ENCODE data around the gene BORCS8.
A peak's percentile ranks its signal among the peaks of the same experiment; 100 is the strongest.

Gene BORCS8

GRCh38 chr19:19205416-19206410, 13.8 kb upstream of the BORCS8 start:
- Histone ChIP-seq H3K4me1 (ENCODE audit: insufficient read depth, poor library complexity, severe bottlenecking) (no peaks in the 10 kb centered on the region), H3K27ac (ENCODE audit: poor library complexity, severe bottlenecking) (no peak overlapping the region), H3K4me3 (ENCODE audit: severe bottlenecking) (no peak overlapping the region), H3K27me3 (ENCODE audit: insufficient read depth, poor library complexity, severe bottlenecking) (no peaks in the 10 kb centered on the region), H3K9me3 (ENCODE audit: severe bottlenecking) (no peaks in the 10 kb centered on the region), H3K36me3 (ENCODE audit: low read depth) (peaks cover 14% of the 10 kb centered on the region)
- DNase-seq (ENCODE audit: low spot score): no peak
- TF ChIP-seq, protein P1, sequence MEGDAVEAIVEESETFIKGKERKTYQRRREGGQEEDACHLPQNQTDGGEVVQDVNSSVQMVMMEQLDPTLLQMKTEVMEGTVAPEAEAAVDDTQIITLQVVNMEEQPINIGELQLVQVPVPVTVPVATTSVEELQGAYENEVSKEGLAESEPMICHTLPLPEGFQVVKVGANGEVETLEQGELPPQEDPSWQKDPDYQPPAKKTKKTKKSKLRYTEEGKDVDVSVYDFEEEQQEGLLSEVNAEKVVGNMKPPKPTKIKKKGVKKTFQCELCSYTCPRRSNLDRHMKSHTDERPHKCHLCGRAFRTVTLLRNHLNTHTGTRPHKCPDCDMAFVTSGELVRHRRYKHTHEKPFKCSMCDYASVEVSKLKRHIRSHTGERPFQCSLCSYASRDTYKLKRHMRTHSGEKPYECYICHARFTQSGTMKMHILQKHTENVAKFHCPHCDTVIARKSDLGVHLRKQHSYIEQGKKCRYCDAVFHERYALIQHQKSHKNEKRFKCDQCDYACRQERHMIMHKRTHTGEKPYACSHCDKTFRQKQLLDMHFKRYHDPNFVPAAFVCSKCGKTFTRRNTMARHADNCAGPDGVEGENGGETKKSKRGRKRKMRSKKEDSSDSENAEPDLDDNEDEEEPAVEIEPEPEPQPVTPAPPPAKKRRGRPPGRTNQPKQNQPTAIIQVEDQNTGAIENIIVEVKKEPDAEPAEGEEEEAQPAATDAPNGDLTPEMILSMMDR (IDR thresholded peaks at IDR 0.05; ENCODE audit: poor library complexity, severe bottlenecking): no peak
- no peak for ATAC-seq (ENCODE audit: low read depth)

GRCh38 chr19:19204181-19204580, 12.2 kb upstream of the BORCS8 start:
- H3K4me3 ChIP-seq (ENCODE audit: severe bottlenecking): no peak overlapping the region
- H3K36me3 ChIP-seq (ENCODE audit: low read depth): peaks cover 15% of the 10 kb centered on the region
- TF ChIP-seq, protein P1 (IDR thresholded peaks at IDR 0.05; ENCODE audit: poor library complexity, severe bottlenecking): no peak
- no peaks in the 10 kb centered on the region for H3K27me3 ChIP-seq (ENCODE audit: insufficient read depth, poor library complexity, severe bottlenecking)
- no peak for ATAC-seq (ENCODE audit: low read depth)
- H3K9me3 ChIP-seq (ENCODE audit: severe bottlenecking): no peaks in the 10 kb centered on the region
- H3K4me1 ChIP-seq (ENCODE audit: insufficient read depth, poor library complexity, severe bottlenecking): no peaks in the 10 kb centered on the region
- DNase-seq (ENCODE audit: low spot score): no peak
- no peak overlapping the region for H3K27ac ChIP-seq (ENCODE audit: poor library complexity, severe bottlenecking)

DNA sequence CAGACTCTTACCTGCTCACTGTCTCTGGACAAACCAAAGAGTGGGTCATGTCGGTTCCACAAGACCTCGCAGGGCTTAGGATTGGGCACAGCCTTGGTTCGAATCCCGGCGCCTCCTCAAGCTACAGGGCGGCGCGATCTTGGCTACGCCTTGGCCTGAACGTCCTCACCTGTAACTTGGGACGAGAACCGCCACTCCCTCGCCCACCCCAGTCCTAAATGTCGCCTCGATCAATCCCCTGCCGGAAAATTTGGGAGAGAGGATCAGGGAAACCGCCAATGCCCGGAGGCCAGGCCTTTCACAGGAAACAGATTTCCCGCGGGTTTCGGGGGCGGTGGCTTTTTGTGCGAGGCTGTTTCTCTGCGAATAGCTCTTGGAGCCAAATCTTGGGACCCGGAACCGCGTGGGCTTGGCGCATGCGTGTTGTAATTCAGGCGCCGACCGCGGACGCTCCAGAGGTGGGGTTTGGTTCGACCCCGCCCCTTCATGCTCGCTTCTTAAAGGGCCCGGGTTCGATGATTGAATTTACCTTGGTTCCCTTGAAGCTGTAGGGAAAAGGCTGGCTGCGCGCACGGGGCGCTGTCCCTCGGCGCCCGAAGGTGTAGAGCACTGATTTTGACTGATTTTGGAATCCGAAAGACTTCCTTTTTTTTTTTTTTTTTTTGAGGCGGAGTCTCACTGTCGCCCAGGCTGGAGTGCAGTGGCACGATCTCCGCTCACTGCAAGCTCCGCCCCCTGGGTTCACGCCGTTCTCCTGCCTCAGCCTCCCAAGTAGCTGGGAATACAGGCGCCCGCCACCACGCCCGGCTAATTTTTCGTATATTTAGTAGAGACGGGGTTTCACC, 11.3 kb upstream of the BORCS8 start, which contains the start of gene NR2C2AP:
TSS of gene NR2C2AP (minus strand) at position 403 of the 845 bp plus-strand sequence. CDS start at position 49, 354 bp downstream.
- Histone ChIP-seq H3K27ac (ENCODE audit: poor library complexity, severe bottlenecking) (peak within 1 kb of the TSS; percentile 49), H3K4me3 (ENCODE audit: severe bottlenecking) (peak within 1 kb of the TSS; percentile 41), H3K9me3 (ENCODE audit: severe bottlenecking) (no peaks in the 10 kb centered on the region), H3K27me3 (ENCODE audit: insufficient read depth, poor library complexity, severe bottlenecking) (no peaks in the 10 kb centered on the region), H3K36me3 (ENCODE audit: low read depth) (peaks cover 23% of the 10 kb centered on the region), H3K4me1 (ENCODE audit: insufficient read depth, poor library complexity, severe bottlenecking) (no peaks in the 10 kb centered on the region)
- DNase-seq (ENCODE audit: low spot score) (peak; percentile 86), ATAC-seq (ENCODE audit: low read depth) (peak; percentile 86)
- TF ChIP-seq, protein P1 (IDR thresholded peaks at IDR 0.05; ENCODE audit: poor library complexity, severe bottlenecking): no peak

- H3K9me3 ChIP-seq (ENCODE audit: severe bottlenecking): no peaks in the 10 kb centered on the region
- TF ChIP-seq, protein P1 (IDR thresholded peaks at IDR 0.05; ENCODE audit: poor library complexity, severe bottlenecking): no peak
- H3K4me1 ChIP-seq (ENCODE audit: insufficient read depth, poor library complexity, severe bottlenecking): no peaks in the 10 kb centered on the region
- peak; percentile 16 for ATAC-seq (ENCODE audit: low read depth)
- no peaks in the 10 kb centered on the region for H3K27me3 ChIP-seq (ENCODE audit: insufficient read depth, poor library complexity, severe bottlenecking)
- peak overlapping the region; percentile 49 for H3K27ac ChIP-seq (ENCODE audit: poor library complexity, severe bottlenecking)
- peaks cover 26% of the 10 kb centered on the region for H3K36me3 ChIP-seq (ENCODE audit: low read depth)
- H3K4me3 ChIP-seq (ENCODE audit: severe bottlenecking): peak overlapping the region; percentile 41
- no peak for DNase-seq (ENCODE audit: low spot score)
These were observed 10.7 kb upstream of the BORCS8 start for GRCh38 chr19:19202707-19203011.

All from RWPE2 (cell line).